ENCODE results near the gene TMEM39B. TPM values are rescaled to one million over a fixed set of nuclear protein-coding genes. Genes with fewer than 3 reads are reported as not detected.

Gene TMEM39B
- total RNA-seq, 1 experiment from 2014 or later: 30.4 TPM

- ChIA-PET CTCF (no interaction called here), POLR2A (ENCODE audit: low non-redundant PET) (no interaction called here)
- H3K36me3 ChIP-seq (ENCODE audit: insufficient read depth, low read length, poor library complexity, severe bottlenecking): no peaks in the 10 kb centered on the region
- no peak overlapping the region for H3K4me3 ChIP-seq (ENCODE audit: low read depth, low read length, poor library complexity, severe bottlenecking)
- H3K27me3 ChIP-seq (replicated peaks; ENCODE audit: insufficient read depth, low read depth, low read length, poor library complexity): no peaks in the 10 kb centered on the region
- H3K27ac ChIP-seq (ENCODE audit: low read depth, low read length, poor library complexity, severe bottlenecking): no peak overlapping the region
- peaks cover 36% of the 10 kb centered on the region for H3K4me1 ChIP-seq (ENCODE audit: insufficient read depth, low read length, poor library complexity, severe bottlenecking)
- H3K9me3 ChIP-seq (ENCODE audit: low read depth, low read length, poor library complexity, severe bottlenecking): no peaks in the 10 kb centered on the region
- BruUV-seq (replicated peaks): no TSS peak
- no peak for DNase-seq (ENCODE audit: low spot score)
- intact Hi-C loops (cut with micrococcal nuclease; ENCODE audit: unreplicated experiment): loop anchor here (10.0 kb wide), 1 partner anchor 104 kb away; no protein-coding TSS in a partner anchor
- TF ChIP-seq, protein P1, sequence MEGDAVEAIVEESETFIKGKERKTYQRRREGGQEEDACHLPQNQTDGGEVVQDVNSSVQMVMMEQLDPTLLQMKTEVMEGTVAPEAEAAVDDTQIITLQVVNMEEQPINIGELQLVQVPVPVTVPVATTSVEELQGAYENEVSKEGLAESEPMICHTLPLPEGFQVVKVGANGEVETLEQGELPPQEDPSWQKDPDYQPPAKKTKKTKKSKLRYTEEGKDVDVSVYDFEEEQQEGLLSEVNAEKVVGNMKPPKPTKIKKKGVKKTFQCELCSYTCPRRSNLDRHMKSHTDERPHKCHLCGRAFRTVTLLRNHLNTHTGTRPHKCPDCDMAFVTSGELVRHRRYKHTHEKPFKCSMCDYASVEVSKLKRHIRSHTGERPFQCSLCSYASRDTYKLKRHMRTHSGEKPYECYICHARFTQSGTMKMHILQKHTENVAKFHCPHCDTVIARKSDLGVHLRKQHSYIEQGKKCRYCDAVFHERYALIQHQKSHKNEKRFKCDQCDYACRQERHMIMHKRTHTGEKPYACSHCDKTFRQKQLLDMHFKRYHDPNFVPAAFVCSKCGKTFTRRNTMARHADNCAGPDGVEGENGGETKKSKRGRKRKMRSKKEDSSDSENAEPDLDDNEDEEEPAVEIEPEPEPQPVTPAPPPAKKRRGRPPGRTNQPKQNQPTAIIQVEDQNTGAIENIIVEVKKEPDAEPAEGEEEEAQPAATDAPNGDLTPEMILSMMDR (conservative IDR thresholded peaks at IDR 0.05; ENCODE audit: low read depth, low read length): no peak
- no peak for TF ChIP-seq EZH2 (IDR thresholded peaks at IDR 0.05; ENCODE audit: borderline replicate concordance, low read depth, low read length, poor library complexity, severe bottlenecking)
These were observed 3.7 kb upstream of the TMEM39B start for GRCh38 chr1:32068957-32069588.

DNA sequence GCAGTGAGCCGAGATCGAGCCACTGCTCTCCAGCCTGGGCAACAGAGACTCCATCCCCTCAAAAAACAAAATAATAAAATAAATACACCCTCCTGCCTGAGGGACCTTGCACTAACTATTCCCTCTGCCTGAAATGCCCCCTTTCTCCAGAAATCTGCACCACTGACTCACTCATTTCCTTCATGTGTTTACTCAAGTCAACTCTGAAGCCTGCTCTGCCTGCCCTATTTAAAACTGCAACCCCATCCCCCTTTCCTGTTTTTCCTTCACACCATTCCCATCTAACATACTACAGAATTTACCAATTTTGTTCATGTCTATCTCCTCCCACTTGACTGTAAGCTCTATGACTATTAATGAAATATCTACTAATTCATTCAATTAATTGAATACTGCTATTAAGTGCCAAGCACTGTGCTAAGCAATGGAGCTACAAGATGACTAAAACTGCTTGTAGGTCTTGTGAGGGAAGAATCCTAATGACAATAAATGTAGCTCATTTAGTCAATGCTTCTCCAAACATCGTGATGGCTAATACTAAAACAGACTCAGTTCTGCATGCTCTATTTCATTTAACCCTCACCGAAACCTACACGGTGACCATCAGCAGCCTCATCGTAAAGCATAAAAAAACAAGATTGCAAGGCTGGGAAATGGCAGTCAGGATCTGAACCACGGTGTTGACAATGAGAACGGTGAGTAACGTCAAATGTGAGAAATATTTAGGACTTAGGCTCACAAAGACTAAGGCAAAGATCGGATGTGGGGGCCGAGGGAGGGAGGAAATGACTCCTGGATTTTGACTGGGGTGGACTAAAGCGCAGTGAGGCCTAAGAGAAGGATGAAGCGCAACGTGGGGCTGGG, 749 bp upstream of the TMEM39B start:
- POLR2A ChIA-PET (ENCODE audit: low non-redundant PET): interaction anchor here (0.5 to 1.0 kb wide), 4 partner anchors 9 to 426 kb away, joined by 3 to 4 read pairs (median 4); no protein-coding TSS in a partner anchor
- Histone ChIP-seq H3K9me3 (ENCODE audit: low read depth, low read length, poor library complexity, severe bottlenecking) (no peaks in the 10 kb centered on the region), H3K4me1 (ENCODE audit: insufficient read depth, low read length, poor library complexity, severe bottlenecking) (peaks cover 27% of the 10 kb centered on the region), H3K4me3 (ENCODE audit: low read depth, low read length, poor library complexity, severe bottlenecking) (peak overlapping the region; percentile 67), H3K27ac (ENCODE audit: low read depth, low read length, poor library complexity, severe bottlenecking) (peak overlapping the region; percentile 87), H3K27me3 (replicated peaks; ENCODE audit: insufficient read depth, low read depth, low read length, poor library complexity) (no peaks in the 10 kb centered on the region), H3K36me3 (ENCODE audit: insufficient read depth, low read length, poor library complexity, severe bottlenecking) (peaks cover 11% of the 10 kb centered on the region)
- DNase-seq (ENCODE audit: low spot score): no peak
- BruUV-seq (replicated peaks): TSS peak; percentile 93
- CTCF ChIA-PET: interaction anchor here (1.0 kb wide), 1 partner anchor 11 kb away, joined by 10 read pairs; no protein-coding TSS in a partner anchor
- TF ChIP-seq, protein P1 (conservative IDR thresholded peaks at IDR 0.05; ENCODE audit: low read depth, low read length): no peak
- no peak for TF ChIP-seq EZH2 (IDR thresholded peaks at IDR 0.05; ENCODE audit: borderline replicate concordance, low read depth, low read length, poor library complexity, severe bottlenecking)
- intact Hi-C loops (cut with micrococcal nuclease; ENCODE audit: unreplicated experiment): loop anchor here (2.0 kb wide), 1 partner anchor 35 kb away; no protein-coding TSS in a partner anchor
